GM18505 (cell line): ENCODE data around the gene RNF141.

Experiments used
- ATAC-seq: cut with Tn5 transposase; IDR thresholded peaks from one replicate; pipeline ENCODE4 v1.9.1; 2021; ENCODE audit not compliant: unreplicated experiment
- POLR2A ChIP-seq: IDR thresholded peaks from 4 replicates; pipeline ENCODE4 v1.6.1; 2011; ENCODE audit warnings: borderline replicate concordance; ENCODE audit not compliant: insufficient read depth, insufficient read length; ENCODE audit errors: extremely low read depth

The RNF141 gene

GRCh38 chr11:10473371-10473770 lies 67.6 kb downstream of the RNF141 start:
- no peak for TF ChIP-seq POLR2A

GRCh38 chr11:10462746-10463300 lies 78.2 kb downstream of the RNF141 start:
- ATAC-seq: no peak
- TF ChIP-seq POLR2A: no peak

More at GRCh38 chr11:10473371-10473770, 67.6 kb downstream of the RNF141 start:
- ATAC-seq: no peak
